ENCODE data around the gene MAP3K5.

GRCh38 chr6:136779682-136780081, 12.6 kb downstream of the MAP3K5 start:
- TF ChIP-seq CTCF (IDR thresholded peaks at IDR 0.05; ENCODE audit: control extremely low read depth in 1 of 3, insufficient read depth in 1 of 3, low read depth in 1 of 3, low read length in 3 of 3) (no peak), YY1 (IDR thresholded peaks at IDR 0.05; ENCODE audit: low read depth, low read length) (no peak), TEAD4 (IDR thresholded peaks at IDR 0.05; ENCODE audit: low read depth, low read length) (no peak), CEBPB (IDR thresholded peaks at IDR 0.05; ENCODE audit: low read depth, low read length) (no peak), SIX5 (IDR thresholded peaks at IDR 0.05; ENCODE audit: low read depth, low read length) (no peak), MAX (IDR thresholded peaks at IDR 0.05) (no peak), SRF (IDR thresholded peaks at IDR 0.05; ENCODE audit: low read depth, low read length) (no peak), CREB1 (IDR thresholded peaks at IDR 0.05) (no peak), MAFK (IDR thresholded peaks at IDR 0.05; ENCODE audit: low read depth, low read length) (no peak)

Measured in H1 (cell line).